ENCODE results near the gene PRM2. TPM values are rescaled to one million over a fixed set of nuclear protein-coding genes. Genes with fewer than 3 reads are reported as not detected.

PRM2 gene
- total RNA-seq, 1 donor from 2014 or later, result not detected

- peak overlapping the region; percentile 36 for H3K4me3 Mint-ChIP-seq
- H3K9me3 Mint-ChIP-seq, result no peaks in the 10 kb centered on the region
- H3K4me1 Mint-ChIP-seq, result peaks cover 64% of the 10 kb centered on the region
- H3K27ac Mint-ChIP-seq, result peak overlapping the region; percentile 52
- H3K27me3 Mint-ChIP-seq, result no peaks in the 10 kb centered on the region
- H3K36me3 Mint-ChIP-seq (ENCODE audit: low read depth), result no peaks in the 10 kb centered on the region
- intact Hi-C loops (cut with micrococcal nuclease), result no loop called here
- peak; percentile 86 for DNase-seq
Observed at GRCh38 chr16:11312718-11313492, 36.6 kb upstream of the PRM2 start.

GRCh38 chr16:11310997-11311561 lies 34.8 kb upstream of the PRM2 start:
- DNase-seq, result peak; percentile 91
- no peaks in the 10 kb centered on the region for H3K27me3 Mint-ChIP-seq
- intact Hi-C loops (cut with micrococcal nuclease), result loop anchor here (1.0 to 2.0 kb wide), 3 partner anchors 17 to 46 kb away; no protein-coding TSS in a partner anchor
- peaks cover 57% of the 10 kb centered on the region for H3K4me1 Mint-ChIP-seq
- peak overlapping the region; percentile 85 for H3K27ac Mint-ChIP-seq
- peak overlapping the region; percentile 58 for H3K4me3 Mint-ChIP-seq
- H3K36me3 Mint-ChIP-seq (ENCODE audit: low read depth), result no peaks in the 10 kb centered on the region
- no peaks in the 10 kb centered on the region for H3K9me3 Mint-ChIP-seq

- H3K27ac Mint-ChIP-seq, result peak overlapping the region; percentile 85
- no peaks in the 10 kb centered on the region for H3K36me3 Mint-ChIP-seq (ENCODE audit: low read depth)
- intact Hi-C loops (cut with micrococcal nuclease), result loop anchor here (1.0 to 2.0 kb wide), 2 partner anchors 18 to 46 kb away; no protein-coding TSS in a partner anchor
- no peaks in the 10 kb centered on the region for H3K27me3 Mint-ChIP-seq
- no peaks in the 10 kb centered on the region for H3K9me3 Mint-ChIP-seq
- H3K4me1 Mint-ChIP-seq, result peaks cover 55% of the 10 kb centered on the region
- peak overlapping the region; percentile 58 for H3K4me3 Mint-ChIP-seq
- DNase-seq, result no peak
Observed at GRCh38 chr16:11310634-11310977, 34.3 kb upstream of the PRM2 start.

DNA sequence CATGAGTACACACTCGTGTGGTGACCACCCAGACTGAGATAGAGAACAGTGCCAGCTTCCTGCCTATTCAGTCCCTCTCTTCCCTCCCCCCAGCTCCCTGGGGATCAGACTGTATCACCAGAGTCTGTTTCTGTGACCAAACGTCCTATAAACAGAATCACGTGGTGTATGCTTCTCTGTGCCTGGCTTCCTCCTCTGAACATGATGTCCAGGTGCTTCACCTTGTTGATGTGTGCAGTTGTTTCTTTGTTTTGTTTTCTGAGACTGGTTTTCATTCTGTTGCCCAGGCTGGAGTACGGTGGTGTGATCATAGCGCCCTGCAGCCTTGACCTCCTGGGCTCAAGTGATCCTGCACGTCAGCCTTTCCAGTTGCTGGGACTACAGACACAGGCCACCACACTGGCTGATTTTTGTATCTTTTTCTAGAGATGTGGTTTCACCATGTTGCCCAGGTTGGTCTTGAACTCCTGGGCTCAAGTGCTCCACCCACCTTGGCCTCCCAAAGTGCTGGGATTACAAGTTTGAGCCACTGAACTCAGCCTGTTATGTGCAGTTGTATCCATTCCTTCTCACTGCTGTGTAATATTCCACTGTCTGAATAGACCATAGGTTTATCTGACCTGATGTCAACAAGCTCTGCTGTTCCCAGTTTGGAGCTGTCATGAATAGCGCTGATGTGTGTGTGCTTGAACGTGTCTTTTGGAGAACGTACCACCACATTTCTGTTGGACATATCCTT lies 33.8 kb upstream of the PRM2 start:
- H3K4me3 Mint-ChIP-seq, result peak overlapping the region; percentile 21
- DNase-seq, result no peak
- H3K4me1 Mint-ChIP-seq, result peaks cover 55% of the 10 kb centered on the region
- H3K27ac Mint-ChIP-seq, result peak overlapping the region; percentile 51
- H3K9me3 Mint-ChIP-seq, result no peaks in the 10 kb centered on the region
- intact Hi-C loops (cut with micrococcal nuclease), result loop anchor here (1.0 to 2.0 kb wide), 2 partner anchors 18 to 45 kb away; no protein-coding TSS in a partner anchor
- H3K36me3 Mint-ChIP-seq (ENCODE audit: low read depth), result no peaks in the 10 kb centered on the region
- H3K27me3 Mint-ChIP-seq, result no peaks in the 10 kb centered on the region

DNA sequence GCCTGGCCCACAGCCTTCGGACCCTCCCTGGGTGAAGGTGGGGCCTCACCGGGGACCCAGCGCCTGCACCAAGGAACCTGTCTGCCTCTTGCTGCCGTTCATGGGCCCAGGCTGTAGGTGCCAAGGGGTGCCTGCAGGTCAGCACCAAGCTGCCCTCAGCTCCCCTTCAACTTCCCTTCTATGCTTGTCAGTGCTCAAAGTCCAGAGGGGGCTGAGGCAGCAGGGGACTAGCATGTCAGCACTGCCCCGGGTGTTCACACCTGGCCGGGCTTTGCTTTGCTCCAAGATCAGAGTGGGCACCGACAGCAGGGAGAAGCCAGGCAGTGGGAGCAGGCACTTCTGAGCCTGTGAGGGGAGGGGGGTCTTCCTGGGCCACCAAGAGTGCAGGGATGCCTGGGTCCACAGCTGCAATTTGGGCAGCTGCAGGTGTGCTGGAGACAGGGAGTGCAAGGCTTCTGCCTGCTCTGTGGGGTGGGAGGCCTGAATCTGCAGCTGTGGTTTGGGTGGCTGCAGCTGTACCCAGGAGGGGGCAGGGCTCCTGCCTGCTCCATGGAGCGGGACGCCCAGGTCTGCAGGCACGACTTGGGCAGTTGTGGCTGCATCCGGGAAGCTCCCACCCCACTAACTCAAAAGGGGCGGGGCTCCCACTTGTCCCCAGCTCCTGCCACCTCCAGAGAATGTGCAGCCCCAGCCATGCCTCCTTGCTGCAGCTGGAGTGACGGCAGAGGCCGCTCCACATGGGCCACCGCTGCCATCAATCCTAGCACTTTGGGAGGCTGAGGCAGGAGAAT lies 32.4 kb upstream of the PRM2 start:
- H3K4me1 Mint-ChIP-seq, result peaks cover 44% of the 10 kb centered on the region
- no peaks in the 10 kb centered on the region for H3K27me3 Mint-ChIP-seq
- no peak overlapping the region for H3K27ac Mint-ChIP-seq
- no peaks in the 10 kb centered on the region for H3K36me3 Mint-ChIP-seq (ENCODE audit: low read depth)
- intact Hi-C loops (cut with micrococcal nuclease), result no loop called here
- no peaks in the 10 kb centered on the region for H3K9me3 Mint-ChIP-seq
- DNase-seq, result no peak
- H3K4me3 Mint-ChIP-seq, result no peak overlapping the region

- intact Hi-C loops (cut with micrococcal nuclease), result no loop called here
- Mint-ChIP-seq H3K9me3 (no peaks in the 10 kb centered on the region), H3K27me3 (no peaks in the 10 kb centered on the region), H3K27ac (no peak overlapping the region), H3K4me1 (peaks cover 36% of the 10 kb centered on the region), H3K36me3 (ENCODE audit: low read depth) (no peaks in the 10 kb centered on the region), H3K4me3 (no peak overlapping the region)
- DNase-seq, result no peak
Observed at GRCh38 chr16:11307639-11308492, 31.6 kb upstream of the PRM2 start.

- intact Hi-C loops (cut with micrococcal nuclease), result no loop called here
- no peak for DNase-seq
- Mint-ChIP-seq H3K36me3 (ENCODE audit: low read depth) (no peaks in the 10 kb centered on the region), H3K27me3 (no peaks in the 10 kb centered on the region), H3K4me1 (peaks cover 29% of the 10 kb centered on the region), H3K9me3 (no peaks in the 10 kb centered on the region), H3K27ac (no peak overlapping the region), H3K4me3 (no peak overlapping the region)
Observed at GRCh38 chr16:11306997-11307638, 30.8 kb upstream of the PRM2 start.

GRCh38 chr16:11306381-11306780 lies 30.1 kb upstream of the PRM2 start:
- intact Hi-C loops (cut with micrococcal nuclease), result no loop called here
- DNase-seq, result no peak
- no peaks in the 10 kb centered on the region for H3K9me3 Mint-ChIP-seq
- no peaks in the 10 kb centered on the region for H3K27me3 Mint-ChIP-seq
- no peak overlapping the region for H3K4me3 Mint-ChIP-seq
- no peaks in the 10 kb centered on the region for H3K36me3 Mint-ChIP-seq (ENCODE audit: low read depth)
- no peak overlapping the region for H3K27ac Mint-ChIP-seq
- H3K4me1 Mint-ChIP-seq, result peaks cover 26% of the 10 kb centered on the region

GRCh38 chr16:11303405-11304138 lies 27.3 kb upstream of the PRM2 start:
- no peaks in the 10 kb centered on the region for H3K27me3 Mint-ChIP-seq
- H3K4me1 Mint-ChIP-seq, result peaks cover 11% of the 10 kb centered on the region
- no peaks in the 10 kb centered on the region for H3K36me3 Mint-ChIP-seq (ENCODE audit: low read depth)
- no peak for DNase-seq
- H3K27ac Mint-ChIP-seq, result no peak overlapping the region
- intact Hi-C loops (cut with micrococcal nuclease), result no loop called here
- H3K9me3 Mint-ChIP-seq, result no peaks in the 10 kb centered on the region
- no peak overlapping the region for H3K4me3 Mint-ChIP-seq

DNA sequence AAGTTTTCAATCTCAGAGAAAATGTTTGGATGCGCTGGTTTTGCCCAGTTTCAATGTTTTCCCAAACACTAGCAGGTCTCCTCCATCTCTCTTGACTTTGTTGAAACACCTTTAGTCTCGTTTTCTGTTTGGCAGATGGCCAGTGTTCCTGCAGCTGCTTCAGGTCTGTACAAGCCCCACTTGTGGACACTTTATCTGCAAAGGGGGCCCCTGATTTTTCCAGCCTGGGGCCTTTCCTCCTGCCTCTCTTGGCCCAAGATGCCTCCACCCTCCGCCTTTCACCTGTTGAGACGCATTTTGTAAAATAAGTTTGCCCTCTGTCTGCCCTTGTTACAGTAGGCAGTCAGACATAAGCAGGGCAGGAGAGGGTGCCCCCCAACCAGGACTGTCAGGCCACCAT lies 26.7 kb upstream of the PRM2 start:
- H3K27ac Mint-ChIP-seq, result no peak overlapping the region
- no peaks in the 10 kb centered on the region for H3K9me3 Mint-ChIP-seq
- intact Hi-C loops (cut with micrococcal nuclease), result no loop called here
- DNase-seq, result no peak
- no peaks in the 10 kb centered on the region for H3K27me3 Mint-ChIP-seq
- H3K4me1 Mint-ChIP-seq, result peaks cover 9% of the 10 kb centered on the region
- H3K36me3 Mint-ChIP-seq (ENCODE audit: low read depth), result no peaks in the 10 kb centered on the region
- no peak overlapping the region for H3K4me3 Mint-ChIP-seq

DNA sequence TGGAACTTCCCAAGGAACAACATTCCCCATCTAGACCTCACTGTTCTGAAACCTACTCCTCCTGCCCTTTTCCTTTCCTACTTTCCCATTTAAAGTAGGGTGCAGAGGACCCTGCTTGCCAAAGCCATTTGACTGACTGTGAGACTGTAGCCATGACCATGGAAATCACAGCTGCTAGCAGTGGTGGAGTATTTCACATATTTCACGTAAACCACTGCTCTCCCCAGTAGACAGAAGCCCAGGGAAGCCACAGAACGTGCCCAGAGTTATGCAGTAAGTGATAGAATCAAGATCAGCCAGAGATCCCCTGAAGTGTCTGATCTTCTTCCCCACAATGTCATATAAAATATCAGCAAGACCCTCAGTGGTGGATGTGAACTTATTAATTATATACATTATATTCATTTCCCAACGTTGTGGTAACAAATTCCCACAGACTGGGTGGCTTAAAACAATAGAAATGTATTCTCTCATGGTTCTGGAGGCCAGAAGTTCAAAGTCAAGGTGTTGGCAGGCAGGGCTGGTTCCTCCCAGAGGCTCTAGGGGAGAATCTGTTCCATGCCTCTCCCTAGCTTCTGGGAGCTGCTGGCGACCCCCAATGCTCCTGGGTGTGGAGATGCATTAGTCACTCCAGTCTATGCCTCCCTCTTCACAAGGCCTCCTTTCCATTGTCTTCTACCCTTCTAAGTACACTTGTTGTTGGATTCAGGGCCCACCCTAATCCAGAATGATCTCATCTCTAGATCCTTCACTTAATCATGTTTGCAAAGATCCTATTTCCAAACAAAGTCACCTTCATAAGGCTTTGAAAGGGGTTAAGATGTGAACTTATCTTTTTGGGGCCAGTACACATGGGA lies 25.6 kb upstream of the PRM2 start:
- intact Hi-C loops (cut with micrococcal nuclease), result no loop called here

More for the DNA sequence above, 25.6 kb upstream of the PRM2 start:
- H3K27ac Mint-ChIP-seq, result peak overlapping the region; percentile 32
- no peaks in the 10 kb centered on the region for H3K36me3 Mint-ChIP-seq (ENCODE audit: low read depth)
- H3K9me3 Mint-ChIP-seq, result no peaks in the 10 kb centered on the region
- no peak for DNase-seq
- H3K4me1 Mint-ChIP-seq, result peaks cover 17% of the 10 kb centered on the region
- no peak overlapping the region for H3K4me3 Mint-ChIP-seq
- H3K27me3 Mint-ChIP-seq, result no peaks in the 10 kb centered on the region
